Erythroblast (primary cell): ENCODE results near the gene NLRP7.

Experiments
- GATA1 ChIP-seq: IDR thresholded peaks from 2 replicates; pipeline ENCODE4 v1.6.1; 2011; ENCODE audit warnings: low read depth, mild to moderate bottlenecking, control low read depth, low read length, moderate library complexity
- POLR2A ChIP-seq: IDR thresholded peaks from 2 replicates; pipeline ENCODE4 v1.6.1; 2011; ENCODE audit warnings: mild to moderate bottlenecking, low read length

DNA sequence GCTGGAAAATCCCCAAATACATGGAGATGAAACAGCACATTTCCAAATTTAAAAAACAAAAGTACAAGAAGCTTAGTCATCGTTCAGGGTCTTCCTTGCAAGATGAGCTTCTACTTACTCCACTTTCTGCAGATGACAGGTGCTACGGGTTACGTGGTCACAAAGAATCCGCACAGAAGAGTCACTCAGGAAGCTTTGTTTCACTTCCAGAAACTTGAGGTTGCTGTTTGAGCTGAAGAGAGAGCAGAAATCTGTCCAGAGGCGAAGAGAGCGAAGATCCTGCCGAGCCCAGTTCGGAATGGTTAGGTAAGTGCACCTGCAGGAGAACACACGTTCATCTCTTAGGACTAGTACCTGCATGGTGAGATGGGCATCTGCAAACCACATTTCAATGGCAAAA lies 9.4 kb downstream of the NLRP7 start:
- TF ChIP-seq POLR2A (no peak), GATA1 (no peak)
